ENCODE data around the gene WNT16.
"Not testable (repeated sequence)": the region's sequence is repeated elsewhere in the genome, so short reads cannot be mapped to it uniquely, and the experiment has no call there.

WNT16 gene

DNA sequence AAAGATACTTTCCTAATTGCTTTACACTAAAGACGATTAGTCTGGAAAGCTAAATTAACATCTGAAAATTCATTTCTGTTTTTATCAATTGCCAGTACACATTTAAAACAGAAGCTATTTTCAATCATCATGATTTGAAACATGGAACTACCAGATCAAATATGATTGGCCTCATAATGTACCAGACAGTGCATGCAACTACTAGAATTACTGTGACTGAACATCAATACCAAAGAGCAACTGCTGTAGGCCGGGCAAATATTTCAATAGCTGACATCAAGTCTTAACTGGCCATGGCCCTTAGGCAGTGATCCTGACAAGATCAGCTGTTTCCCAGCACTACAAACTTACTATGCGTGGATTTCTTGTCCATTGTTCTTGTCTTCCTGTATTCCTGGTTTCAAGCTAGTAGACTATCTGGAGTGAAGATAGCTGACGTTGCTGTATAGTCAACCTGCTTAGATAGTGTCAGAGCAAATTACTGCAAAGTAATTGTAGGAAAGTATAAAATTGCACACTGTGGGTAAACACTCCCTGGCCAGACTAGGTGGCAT, 21.7 kb upstream of the WNT16 start:
- no peak for DNase-seq

DNA sequence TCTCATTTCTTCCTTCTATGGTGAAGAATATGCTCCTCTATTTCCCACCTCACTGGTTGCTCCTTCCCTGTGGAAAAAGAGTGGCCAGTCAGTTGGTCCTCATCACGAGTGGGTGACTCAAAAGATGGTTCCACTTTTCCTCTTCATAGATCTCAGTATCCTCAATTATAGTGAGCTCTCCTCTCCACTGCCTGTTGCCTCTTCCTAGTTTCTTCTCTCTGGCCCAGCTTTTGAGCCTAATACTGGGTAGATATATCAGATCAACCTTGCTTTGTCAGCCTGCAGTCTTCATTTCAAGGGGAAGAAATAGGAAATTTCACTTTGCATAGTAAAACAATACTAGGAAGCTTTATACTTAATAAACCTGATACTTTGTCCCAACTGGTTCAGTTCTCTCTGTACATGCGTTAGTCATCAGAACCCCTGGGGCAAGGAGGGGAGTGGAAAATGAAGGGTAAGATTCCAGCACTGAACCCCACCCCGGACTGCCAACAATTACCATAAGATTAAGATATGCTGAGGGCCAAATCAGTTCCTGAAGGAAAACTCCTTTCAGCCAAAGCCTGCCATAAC, 15.5 kb upstream of the WNT16 start:
- DNase-seq: peak; percentile 68

DNA sequence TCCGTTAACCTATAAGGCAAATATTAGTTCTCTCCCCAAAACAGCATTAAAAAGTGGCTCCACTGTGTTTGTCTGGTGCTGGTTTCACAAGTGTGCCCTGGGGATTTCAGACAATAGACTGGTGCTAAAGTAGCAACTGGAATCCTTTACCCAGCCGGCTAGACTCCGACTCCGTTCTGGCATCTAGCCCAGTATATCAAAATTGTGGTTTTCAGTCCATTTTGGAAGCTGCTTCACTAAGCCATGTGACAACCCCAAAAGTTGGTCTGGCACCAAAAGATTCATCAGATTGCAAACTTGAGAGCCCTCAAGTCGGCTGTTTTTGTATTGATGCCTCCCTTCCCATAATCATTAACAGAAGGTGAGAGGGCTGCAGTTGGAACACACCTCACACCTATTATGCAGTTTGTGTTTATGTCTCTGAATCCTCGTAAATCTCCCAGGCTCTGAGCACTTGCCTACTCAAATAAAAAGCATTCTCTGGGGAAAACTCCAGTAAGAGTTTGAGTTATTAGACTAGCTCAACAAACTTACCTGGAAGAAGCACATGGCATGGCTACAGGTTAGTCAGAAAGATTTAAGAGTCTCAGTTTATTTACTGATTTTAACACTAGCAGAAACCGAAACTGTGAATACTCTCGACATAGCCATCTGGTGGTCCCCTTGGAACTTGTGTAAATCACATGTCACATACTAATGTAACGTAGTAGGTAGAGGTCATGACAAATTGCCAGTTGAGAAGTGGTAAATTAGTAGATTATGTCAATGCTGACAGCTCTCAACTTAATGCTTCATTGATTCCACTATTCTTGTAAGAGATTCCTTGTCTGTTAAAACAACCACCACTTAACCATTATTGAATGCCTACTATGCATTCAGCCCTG, 14.8 kb upstream of the WNT16 start:
- peak; percentile 84 for DNase-seq

DNA sequence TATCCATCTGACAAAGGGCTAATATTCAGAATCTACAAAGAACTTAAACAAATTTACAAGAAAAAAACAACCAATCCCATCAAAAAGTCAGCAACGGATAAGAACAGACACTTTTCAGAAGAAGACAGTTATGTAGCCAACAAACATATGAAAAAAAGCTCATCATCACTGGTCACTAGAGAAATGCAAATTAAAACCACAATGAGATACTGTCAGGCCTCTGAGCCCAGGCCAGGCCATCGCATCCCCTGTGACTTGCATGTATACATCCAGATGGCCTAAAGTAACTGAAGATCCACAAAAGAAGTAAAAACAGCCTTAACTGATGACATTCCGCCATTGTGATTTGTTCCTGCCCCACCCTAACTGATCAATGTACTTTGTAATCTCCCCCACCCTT, 13.6 kb upstream of the WNT16 start:
- DNase-seq: not testable (repeated sequence)

DNA sequence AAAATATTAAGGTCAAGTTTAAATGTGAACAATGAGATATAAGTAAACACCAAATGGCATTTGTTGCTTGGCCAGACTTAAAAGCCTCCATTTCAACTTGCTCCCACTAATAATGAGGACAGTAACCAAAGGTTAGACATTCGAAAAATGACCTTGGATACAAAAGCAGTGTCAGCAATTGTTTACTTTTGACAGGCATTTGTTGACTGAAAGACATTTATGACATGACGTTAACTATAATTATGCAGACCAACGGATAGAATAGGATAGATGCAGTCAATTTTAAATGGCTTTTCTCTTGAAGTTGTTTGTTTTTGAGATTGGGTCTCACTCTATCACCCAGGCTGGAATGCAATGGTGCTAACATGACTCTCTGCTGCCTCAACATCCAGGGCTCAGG, 6.3 kb upstream of the WNT16 start:
- no peak for DNase-seq

DNA sequence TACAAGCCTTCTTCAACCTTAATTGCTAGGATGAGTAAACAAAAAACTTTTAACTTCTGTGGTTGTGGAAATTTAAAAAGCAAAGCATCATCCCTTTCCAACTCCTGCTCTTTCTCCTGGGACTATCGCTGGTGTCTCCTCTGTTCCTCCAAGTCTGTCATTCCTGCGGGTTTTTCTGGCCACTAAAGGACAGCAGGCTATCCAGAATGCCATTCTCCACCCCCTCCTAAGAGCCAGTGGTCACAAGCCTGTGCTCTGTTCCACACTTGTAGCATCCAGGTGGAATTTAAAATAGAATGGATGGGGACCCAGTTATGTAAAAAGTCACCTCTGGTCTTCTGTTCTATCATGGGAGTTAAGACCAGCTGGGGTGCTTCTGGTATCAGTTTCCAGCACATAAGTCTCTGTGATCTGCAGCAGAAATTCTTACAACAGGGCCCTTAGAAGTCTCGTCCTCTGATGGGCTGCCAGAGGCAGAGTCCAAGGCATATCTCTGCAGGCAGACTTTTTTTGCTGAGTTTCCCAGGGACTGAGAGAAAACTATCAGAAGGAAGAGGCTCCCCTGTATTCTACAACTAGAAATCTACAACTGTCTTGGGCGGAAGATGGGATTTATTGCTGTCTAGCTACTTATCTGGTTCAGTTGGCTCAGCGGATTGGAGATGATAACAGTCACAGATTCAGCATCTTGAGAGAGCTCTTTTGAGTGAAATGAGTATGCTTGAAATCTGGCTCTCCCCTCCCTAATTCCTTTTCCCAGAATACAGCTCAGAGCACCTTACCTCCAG, 5.1 kb upstream of the WNT16 start:
- DNase-seq: no peak

DNA sequence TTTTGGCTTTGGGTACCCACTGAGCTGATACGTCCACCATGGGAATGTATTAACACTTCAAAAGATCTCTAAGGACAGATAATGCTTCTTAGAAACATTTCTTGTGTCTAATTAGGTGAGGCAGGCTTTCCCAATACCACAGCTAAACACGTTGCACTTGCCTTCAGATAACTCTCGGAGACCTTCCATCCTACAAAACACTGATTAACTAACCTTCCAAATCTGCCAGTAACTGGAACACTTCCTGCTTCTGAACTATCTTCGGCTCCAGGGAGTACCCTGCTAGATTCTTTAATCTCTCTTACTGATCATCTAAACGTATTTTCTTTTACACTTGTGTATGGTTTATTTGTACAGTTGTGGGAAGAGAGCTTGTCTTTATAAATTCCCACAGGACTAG, 1.1 kb upstream of the WNT16 start:
- no peak for DNase-seq

DNA sequence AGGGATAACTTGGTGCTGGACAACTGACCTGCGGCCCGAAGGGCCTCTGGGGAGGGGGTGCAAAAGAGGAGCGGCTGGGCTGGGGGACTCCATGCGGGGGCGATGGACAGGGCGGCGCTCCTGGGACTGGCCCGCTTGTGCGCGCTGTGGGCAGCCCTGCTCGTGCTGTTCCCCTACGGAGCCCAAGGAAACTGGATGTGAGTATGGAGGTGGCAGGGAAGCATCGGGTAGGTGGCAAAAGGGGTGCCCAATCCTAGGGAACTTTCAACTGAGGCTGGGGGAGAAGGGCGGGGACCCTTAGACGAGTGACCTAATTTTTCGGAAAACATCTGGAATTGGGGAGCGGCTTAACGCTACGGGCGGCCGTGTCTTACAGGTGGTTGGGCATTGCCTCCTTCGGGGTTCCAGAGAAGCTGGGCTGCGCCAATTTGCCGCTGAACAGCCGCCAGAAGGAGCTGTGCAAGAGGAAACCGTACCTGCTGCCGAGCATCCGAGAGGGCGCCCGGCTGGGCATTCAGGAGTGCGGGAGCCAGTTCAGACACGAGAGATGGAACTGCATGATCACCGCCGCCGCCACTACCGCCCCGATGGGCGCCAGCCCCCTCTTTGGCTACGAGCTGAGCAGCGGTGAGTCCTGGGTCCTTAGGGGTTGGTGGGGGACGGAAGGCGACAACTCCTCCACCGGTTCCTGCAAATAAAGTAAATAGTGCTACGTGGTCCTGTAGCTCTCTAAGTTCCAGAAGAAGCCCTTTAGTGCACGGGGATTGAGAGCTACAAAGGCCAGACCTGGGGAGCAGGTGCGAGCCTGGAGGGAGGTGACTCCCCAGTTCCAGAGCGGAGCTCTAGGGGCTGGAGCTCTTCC, 622 bp downstream of the WNT16 start:
- DNase-seq: peak; percentile 29

DNA sequence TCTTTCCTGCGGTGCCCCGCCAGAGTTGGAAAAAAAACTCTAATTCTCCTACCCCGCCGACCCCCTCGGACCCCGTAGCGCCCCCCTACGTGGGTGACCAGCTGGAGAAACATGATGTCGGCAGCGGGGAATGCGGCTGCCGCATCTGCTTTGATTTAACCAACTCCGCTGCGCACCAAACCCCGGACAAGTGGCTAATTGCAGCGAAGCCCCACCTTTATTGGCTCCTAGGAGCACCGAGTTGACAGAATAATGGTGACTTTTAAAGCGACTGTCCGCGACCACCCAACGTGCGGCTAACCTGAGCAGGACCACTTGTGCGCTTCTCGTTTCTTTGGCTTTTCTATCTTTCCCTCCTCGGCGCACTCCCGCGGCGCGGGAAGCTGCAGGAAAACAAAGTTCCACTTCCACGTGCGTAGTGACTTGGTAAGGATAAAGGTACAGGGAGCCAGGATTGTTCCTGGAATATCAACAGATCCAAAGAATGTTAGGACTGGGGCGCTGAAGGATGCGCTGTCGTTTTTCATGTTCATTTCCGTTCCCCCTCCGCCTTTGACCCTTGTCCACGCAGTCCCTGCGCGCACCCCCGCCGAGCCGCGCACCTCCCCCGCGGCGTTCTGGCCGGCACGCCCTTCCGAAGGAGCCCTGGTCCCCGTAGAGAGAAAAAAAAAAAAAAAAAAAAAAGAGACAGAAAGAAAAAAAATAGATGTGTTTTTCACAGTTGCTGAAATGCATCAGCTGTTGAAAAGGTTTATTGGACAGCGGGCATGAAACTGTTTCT, 1.4 kb downstream of the WNT16 start:
- no peak for DNase-seq

DNA sequence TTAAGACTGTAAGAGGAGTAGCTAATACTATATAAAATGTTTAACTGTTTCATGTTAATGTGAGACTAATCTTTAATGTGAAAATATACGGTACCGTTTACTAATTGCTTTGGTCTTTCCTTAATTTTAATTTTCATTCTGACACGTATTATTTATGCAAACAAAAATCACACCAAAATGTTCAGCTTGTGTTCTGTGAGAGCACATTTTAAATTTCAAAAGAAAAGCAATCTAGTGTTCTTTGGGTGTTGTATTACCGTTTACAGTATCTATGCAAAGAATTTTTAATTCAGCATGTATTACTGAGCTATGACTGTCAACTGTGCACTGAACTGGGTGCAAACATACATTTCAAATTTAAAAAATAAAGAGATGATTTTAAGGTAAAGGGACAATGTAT, 2.2 kb downstream of the WNT16 start:
- DNase-seq: no peak

DNA sequence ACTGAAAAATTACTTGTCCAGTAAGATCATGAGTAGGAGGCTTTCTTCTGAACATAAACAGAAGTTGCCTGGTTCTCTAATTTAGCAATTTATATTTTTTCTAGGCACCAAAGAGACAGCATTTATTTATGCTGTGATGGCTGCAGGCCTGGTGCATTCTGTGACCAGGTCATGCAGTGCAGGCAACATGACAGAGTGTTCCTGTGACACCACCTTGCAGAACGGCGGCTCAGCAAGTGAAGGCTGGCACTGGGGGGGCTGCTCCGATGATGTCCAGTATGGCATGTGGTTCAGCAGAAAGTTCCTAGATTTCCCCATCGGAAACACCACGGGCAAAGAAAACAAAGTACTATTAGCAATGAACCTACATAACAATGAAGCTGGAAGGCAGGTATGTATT, 2.8 kb downstream of the WNT16 start:
- DNase-seq: no peak

DNA sequence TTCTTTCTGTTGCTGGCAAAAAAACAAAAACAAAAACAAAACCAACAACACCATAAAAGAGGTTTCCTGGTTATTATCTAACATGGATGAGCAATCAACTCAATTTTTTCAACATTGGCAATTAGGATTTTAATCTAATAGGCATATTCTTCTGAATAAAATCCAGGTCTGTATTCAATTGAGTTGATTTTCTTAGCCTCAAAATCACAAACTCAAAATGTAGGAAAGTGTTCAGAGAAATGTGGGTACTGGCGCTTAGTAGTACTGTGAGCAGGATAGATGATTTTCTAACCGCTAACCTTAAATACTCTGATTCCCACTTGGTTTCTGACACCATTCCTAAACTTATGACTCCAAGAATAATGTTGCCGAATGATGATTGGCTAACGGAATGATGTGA, 5.6 kb downstream of the WNT16 start:
- DNase-seq: no peak

DNA sequence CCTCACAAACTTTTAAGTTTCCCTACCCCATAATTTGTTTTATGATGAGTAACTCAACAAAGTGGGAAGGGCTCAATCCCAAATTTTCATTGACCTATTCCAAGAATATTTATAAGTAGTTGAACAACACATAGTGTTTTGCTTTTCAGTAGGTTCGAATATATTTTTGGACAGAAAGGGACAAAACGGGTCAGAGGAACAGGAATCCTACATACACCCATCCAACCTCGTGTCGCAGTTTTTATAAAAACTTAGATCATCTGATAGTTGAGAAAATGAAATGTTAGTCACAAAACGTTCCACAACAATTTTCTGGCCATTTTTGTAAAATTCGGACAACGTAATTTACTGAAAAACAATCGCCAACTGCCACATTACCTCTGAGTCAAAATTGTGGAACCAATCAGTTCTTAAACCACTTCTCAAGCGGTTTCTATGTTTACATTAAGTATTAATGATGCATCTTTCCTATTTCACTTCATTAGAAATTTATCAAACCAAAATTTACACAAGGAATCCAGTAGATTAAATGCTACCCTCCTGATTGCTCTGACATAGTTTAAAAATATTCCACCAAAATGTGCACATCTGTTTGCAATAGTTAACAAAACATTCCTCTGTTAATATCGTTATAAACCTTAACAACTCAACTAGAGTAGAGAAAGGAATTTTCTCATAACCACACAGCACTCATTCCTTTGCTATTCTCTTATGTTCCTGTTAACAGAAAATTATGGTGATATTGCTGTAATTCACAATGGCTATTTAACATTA, 6.3 kb downstream of the WNT16 start:
- DNase-seq: no peak

DNA sequence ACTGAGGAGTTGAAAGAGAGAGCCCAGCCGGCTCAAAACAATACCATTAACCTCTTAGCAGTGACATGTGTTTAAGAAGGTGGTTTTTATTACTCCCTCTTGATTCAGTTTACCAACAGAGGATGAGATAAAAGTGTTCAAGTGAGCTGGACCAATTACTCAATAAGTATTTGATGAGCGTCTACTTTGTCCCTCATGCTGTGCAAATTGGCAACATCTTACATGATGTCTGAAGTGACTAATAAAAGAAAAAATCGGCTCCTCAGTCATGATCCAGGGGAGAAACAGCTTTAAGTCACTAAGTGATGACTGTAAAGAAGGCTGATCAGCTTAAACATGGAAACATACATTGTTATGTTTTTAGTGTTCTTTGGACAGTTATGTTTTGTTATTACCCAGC, 7.8 kb downstream of the WNT16 start:
- DNase-seq: no peak

DNA sequence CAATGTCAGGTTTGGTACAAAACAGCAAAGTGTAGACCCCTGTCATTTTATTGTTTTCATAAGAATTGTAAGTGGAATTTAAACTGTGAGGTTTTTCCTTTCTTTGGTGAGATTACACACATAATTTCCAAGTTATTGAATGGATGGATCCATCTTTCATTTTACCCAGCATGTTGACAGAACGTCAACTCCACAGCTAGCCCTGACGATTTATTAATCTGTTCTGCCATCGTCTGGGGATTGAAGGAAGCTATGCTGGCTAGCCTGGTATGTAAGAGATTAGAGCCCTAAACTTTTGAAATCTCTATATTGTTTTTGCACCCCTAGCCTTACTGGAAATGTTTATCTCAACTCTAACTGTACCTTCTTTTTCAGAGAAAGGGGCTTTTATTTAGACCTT, 8.6 kb downstream of the WNT16 start:
- no peak for DNase-seq

DNA sequence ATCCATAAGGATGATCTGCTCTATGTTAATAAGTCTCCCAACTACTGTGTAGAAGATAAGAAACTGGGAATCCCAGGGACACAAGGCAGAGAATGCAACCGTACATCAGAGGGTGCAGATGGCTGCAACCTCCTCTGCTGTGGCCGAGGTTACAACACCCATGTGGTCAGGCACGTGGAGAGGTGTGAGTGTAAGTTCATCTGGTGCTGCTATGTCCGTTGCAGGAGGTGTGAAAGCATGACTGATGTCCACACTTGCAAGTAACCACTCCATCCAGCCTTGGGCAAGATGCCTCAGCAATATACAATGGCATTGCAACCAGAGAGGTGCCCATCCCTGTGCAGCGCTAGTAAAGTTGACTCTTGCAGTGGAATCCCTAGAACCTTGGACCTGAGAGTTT, 10.3 kb downstream of the WNT16 start:
- DNase-seq: no peak

DNA sequence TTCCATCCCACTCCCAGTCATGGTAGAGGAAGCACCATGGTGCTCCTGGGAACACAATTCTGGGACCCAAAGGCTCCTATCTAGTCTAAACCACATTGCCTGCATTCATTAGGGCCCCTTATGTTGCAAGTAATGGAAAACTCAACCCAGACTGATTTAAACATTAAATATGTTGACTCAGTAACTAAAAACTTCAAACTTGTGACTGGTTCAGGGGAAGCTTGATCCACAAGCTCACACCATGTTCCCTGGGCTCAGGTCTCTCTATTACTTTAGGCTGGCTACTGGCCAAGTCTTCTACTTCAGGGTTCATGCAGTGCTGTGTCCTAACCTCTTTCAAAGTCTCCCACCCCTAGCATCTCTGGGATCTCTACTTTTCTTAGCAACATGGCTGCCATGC, 13.1 kb downstream of the WNT16 start:
- DNase-seq: no peak

DNA sequence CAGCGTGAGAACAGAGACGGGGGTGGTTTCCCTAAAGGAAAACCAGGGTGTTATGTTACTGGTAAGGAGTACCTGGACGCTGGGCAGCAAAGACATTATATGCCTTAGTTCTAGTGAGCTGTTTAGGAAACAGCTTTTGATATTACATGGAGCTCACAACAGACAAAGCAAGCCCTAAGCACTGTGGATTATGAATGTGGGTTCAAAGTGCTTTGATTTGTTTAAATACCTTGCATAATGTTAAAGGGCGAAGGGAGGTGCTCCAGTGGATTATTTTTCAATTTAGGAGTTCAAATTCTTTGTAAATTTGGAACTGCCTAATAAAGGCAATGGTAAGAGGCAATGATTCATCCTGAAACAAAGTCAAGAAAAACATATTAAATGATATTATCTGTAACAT, 13.8 kb downstream of the WNT16 start:
- DNase-seq: no peak

DNA sequence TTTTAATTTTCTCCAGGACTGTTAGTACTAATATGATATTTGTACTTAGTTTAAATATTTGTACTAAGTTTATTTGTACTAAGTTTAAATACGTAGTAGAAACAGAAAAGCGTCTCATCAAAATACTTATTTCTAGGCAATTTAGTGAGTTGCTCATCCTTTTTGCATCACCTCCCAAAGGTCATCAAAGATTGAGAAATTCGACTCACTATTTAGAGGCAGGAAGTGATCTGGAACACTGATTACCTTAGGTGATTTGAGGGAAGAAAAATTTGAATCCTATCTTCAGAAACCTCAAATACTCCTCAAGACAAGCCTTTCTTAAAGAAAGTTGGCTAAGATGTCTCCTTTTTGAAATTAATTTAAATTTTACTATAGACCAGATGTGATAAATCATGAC, 14.5 kb downstream of the WNT16 start:
- no peak for DNase-seq

DNA sequence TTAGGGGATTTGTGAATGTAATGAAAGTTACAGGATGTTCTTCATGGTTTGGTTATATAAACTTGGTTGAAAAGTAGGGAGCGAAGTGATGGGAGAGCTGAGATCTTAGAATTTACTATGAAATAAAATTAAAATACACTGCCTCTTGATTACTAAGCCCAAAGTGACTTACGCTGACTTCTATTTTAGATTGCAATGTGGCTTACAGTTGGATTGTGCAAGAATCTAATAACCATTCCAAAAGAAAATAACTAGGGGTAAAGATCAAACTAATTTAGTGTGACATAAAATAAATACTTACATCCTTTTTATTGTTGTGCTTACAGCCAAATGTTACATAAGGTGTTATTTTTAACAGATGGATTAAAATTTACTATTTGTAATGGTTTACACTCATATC, 15.3 kb downstream of the WNT16 start:
- no peak for DNase-seq

DNA sequence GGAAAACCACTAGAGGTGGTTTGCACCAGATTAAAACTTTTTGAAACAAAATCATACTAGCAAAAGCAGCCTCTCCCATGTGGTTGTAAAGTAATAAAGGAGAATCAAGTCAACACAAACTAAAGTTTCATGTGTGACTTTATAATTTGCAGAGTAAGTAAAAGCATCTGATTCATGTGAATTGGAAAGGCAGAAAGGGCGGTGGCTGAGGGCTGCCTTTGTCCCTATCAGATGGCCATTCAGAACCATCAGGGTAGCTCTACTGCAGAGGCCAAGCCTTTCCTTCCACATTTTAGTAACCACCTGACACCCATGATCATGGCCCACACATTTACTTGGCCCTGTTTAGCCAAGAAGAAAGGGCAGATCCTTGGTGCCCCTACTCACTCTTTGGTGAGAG, 15.7 kb downstream of the WNT16 start:
- DNase-seq: no peak
